HepG2 (cell line): ENCODE results near the gene SIAH3. TPM values are rescaled to one million over a fixed set of nuclear protein-coding genes. Genes with fewer than 3 reads are reported as not detected.

Experiments
- ATAC-seq: fragments of 200-7000 bp; cut with Tn5 transposase; 3 replicates; pipeline ENCODE4 v1.9.1; 2020; ENCODE audit warnings: mild to moderate bottlenecking, moderate library complexity
- BruUV-seq: library from RNA; stranded (reverse); fragments of 400-500 nt; replicated peaks from 2 replicates; lab custom pipeline; 2021; lab: Mats Ljungman, UMichigan
- CTCF ChIA-PET: fragments of 300-600 bp; formaldehyde crosslinking; extraction: SDS; loops from one replicate; lab custom pipeline; 2021; ENCODE audit warnings: low total read pairs, inconsistent platforms, low intra/inter-chr PET ratio; lab: Yijun Ruan, JAX
- POLR2A ChIA-PET: fragments of 350-600 bp; sonication (Branson Sonifier 250); formaldehyde crosslinking; loops from one replicate; lab custom pipeline; 2020; ENCODE audit warnings: antibody characterized with exemption, inconsistent platforms; lab: Yijun Ruan, JAX
- DNase-seq: peaks from one replicate; pipeline ENCODE4 v3.0.0-alpha.2; 2015; ENCODE audit warnings: low spot score
- FAIRE-seq: peaks from 3 replicates; lab custom pipeline; 2011; peaks lifted over from hg19 to GRCh38; lab: Jason Lieb, UNC
- H2AFZ ChIP-seq: one replicate; pipeline ENCODE4 v1.6.1; 2011; ENCODE audit warnings: low read length, inconsistent platforms
- H3K27ac ChIP-seq: fragments of 300-600 bp; 3 replicates; pipeline ENCODE4 v1.8.0; 2011; ENCODE audit warnings: mixed run types, mild to moderate bottlenecking, mixed read lengths, low read length, inconsistent platforms; ENCODE audit not compliant: insufficient read depth; ENCODE audit errors: extremely low read length
- H3K27me3 ChIP-seq, 2 experiments: fragments of 200-600 bp in 1 of 2; 2 replicates in 1 of 2; 3 replicates in 1 of 2; pipeline versions ENCODE4 v1.6.0 to v1.8.0; 2011; ENCODE audit warnings: low read length in 2 of 2, mild to moderate bottlenecking in 2 of 2, moderate library complexity in 2 of 2, inconsistent platforms in 1 of 2; ENCODE audit not compliant: insufficient read depth in 2 of 2, control insufficient read depth in 1 of 2
- H3K36me3 ChIP-seq, 2 experiments: fragments of 200-600 bp in 1 of 2; replicated peaks in 1 of 2; 2 replicates in 1 of 2; 3 replicates in 1 of 2; pipeline versions ENCODE4 v1.5.1 to v1.8.0; 2011; ENCODE audit warnings: low read length in 2 of 2, inconsistent platforms in 1 of 2; ENCODE audit not compliant: insufficient read depth in 2 of 2, control insufficient read depth in 1 of 2
- H3K4me1 ChIP-seq: 2 replicates; pipeline ENCODE4 v1.5.1; 2012; ENCODE audit warnings: low read length, inconsistent platforms; ENCODE audit not compliant: insufficient read depth
- H3K4me2 ChIP-seq: 2 replicates; pipeline ENCODE4 v1.6.0; 2011; ENCODE audit warnings: low read depth, low read length, inconsistent platforms
- H3K4me3 ChIP-seq, 3 experiments: fragments of 200-600 bp in 1 of 3; sonication (generic), shearing (Covaris generic) in 1 of 3; replicated peaks in 1 of 3; 2 replicates each; pipeline ENCODE4 v1.5.1; 2011 to 2016; ENCODE audit warnings: low read length in 3 of 3, inconsistent platforms in 2 of 3, low read depth in 2 of 3, mild to moderate bottlenecking in 2 of 3, control low read depth in 1 of 3, mixed read lengths in 1 of 3; ENCODE audit not compliant: insufficient read depth in 1 of 3
- H3K79me2 ChIP-seq: one replicate; pipeline ENCODE4 v1.6.1; 2011; ENCODE audit warnings: low read length, inconsistent platforms; ENCODE audit not compliant: insufficient read depth
- H3K9ac ChIP-seq: 2 replicates; pipeline ENCODE4 v1.6.0; 2011; ENCODE audit warnings: mild to moderate bottlenecking, low read depth, low read length, inconsistent platforms; ENCODE audit not compliant: insufficient read depth
- H3K9me3 ChIP-seq: 2 replicates; pipeline ENCODE4 v1.5.1; 2012; ENCODE audit warnings: mild to moderate bottlenecking, low read length
- H4K20me1 ChIP-seq: 2 replicates; pipeline ENCODE4 v1.6.0; 2011; ENCODE audit warnings: inconsistent platforms, mild to moderate bottlenecking, low read length, moderate library complexity; ENCODE audit not compliant: insufficient read depth
- GPN1 ChIP-seq: sonication (generic); formaldehyde crosslinking; IDR thresholded peaks from 2 replicates; pipeline ENCODE4 v1.5.1; 2020; ENCODE audit warnings: missing genetic modification reagents, borderline replicate concordance
- MIER2 ChIP-seq: IDR thresholded peaks from 2 replicates; pipeline ENCODE4 v1.6.1; 2016; ENCODE audit warnings: missing biosample characterization, missing genetic modification reagents
- NFE2L2 ChIP-seq: fragments of 150-350 bp; IDR thresholded peaks from 2 replicates; pipeline ENCODE4 v1.6.1; 2014; ENCODE audit warnings: low read length
- ZKSCAN1 ChIP-seq: fragments of 150-350 bp; IDR thresholded peaks from 2 replicates; pipeline ENCODE4 v1.6.1; 2014; ENCODE audit warnings: low read length
- ZNF460 ChIP-seq: sonication (generic); formaldehyde crosslinking; IDR thresholded peaks from 2 replicates; pipeline ENCODE4 v1.5.1; 2020; ENCODE audit warnings: missing genetic modification reagents, mild to moderate bottlenecking, borderline replicate concordance
- ZNF614 ChIP-seq: IDR thresholded peaks from 2 replicates; pipeline ENCODE4 v1.6.1; 2018; ENCODE audit warnings: missing biosample characterization, missing genetic modification reagents, inconsistent platforms, borderline replicate concordance
- ZSCAN20 ChIP-seq: sonication (generic); formaldehyde crosslinking; IDR thresholded peaks from 2 replicates; pipeline ENCODE4 v1.4.0; 2020; ENCODE audit warnings: missing genetic modification reagents, mild to moderate bottlenecking, borderline replicate concordance
- WGBS: methylation state at CpG from one replicate; pipeline ENCODE4 v1.1.6; 2017; ENCODE audit warnings: low lambda C conversion rate; 5-methylcytosine and 5-hydroxymethylcytosine counted together
- in situ Hi-C: cut with HindIII; loops from 2 replicates; pipeline ENCODE4 v1.10.0; 2017; ENCODE audit warnings: low pct_unique_long_range_greater_than_20kb; ENCODE audit not compliant: extremely low pct_ligation_motif_present
- intact Hi-C: fragments of 100-400 bp; cut with micrococcal nuclease; formaldehyde crosslinking; loops from one replicate; pipeline ENCODE4 v1.10.0; 2022; ENCODE audit not compliant: unreplicated experiment
- polyA plus RNA-seq, 8 experiments: library from polyadenylated mRNA; depleted of rRNA in 3 of 8; stranded (reverse) in 7 of 8; unstranded in 1 of 8; fragments of >200 nt; fragmentation: Illumina TruSeq in 4 of 8; extraction: Trizol in 4 of 8; gene quantifications; 2 replicates each; pipeline versions ENCODE4 v1.2.1 to v1.2.3, GENCODE V29; 2011 to 2016; ENCODE audit warnings: low read depth in 4 of 8, missing spikeins in 1 of 8, mixed read lengths in 1 of 8; ENCODE audit not compliant: insufficient read depth in 1 of 8
- total RNA-seq, 5 experiments: library from RNA; depleted of rRNA; stranded (reverse); fragments of >200 nt; fragmentation: Illumina TruSeq; extraction: Trizol; gene quantifications; 2 replicates each; pipeline ENCODE4 v1.2.3, GENCODE V29; 2016; ENCODE audit warnings: low read depth in 1 of 5
- TF ChIP-seq, protein P1 (sequence below): sonication (generic); formaldehyde crosslinking; IDR thresholded peaks from 2 replicates; pipeline ENCODE4 v1.5.0; 2020; ENCODE audit warnings: mild to moderate bottlenecking, missing genetic modification reagents
- TF ChIP-seq, protein P2 (sequence below): IDR thresholded peaks from 2 replicates; pipeline ENCODE4 v1.6.1; 2016; ENCODE audit warnings: control low read depth
- TF ChIP-seq, protein P3 (sequence below): sonication (generic); formaldehyde crosslinking; IDR thresholded peaks from 2 replicates; pipeline ENCODE4 v1.4.0; 2020; ENCODE audit warnings: missing genetic modification reagents
- TF ChIP-seq, protein P4 (sequence below): sonication (generic); formaldehyde crosslinking; IDR thresholded peaks from 2 replicates; pipeline ENCODE4 v1.4.0; 2020; ENCODE audit warnings: missing genetic modification reagents, borderline replicate concordance

The SIAH3 gene
- total and polyA plus RNA-seq, 2 of the 13 experiments (the other 11 are each of a cell fraction or from before 2014, with no cell fraction given), result not detected

DNA sequence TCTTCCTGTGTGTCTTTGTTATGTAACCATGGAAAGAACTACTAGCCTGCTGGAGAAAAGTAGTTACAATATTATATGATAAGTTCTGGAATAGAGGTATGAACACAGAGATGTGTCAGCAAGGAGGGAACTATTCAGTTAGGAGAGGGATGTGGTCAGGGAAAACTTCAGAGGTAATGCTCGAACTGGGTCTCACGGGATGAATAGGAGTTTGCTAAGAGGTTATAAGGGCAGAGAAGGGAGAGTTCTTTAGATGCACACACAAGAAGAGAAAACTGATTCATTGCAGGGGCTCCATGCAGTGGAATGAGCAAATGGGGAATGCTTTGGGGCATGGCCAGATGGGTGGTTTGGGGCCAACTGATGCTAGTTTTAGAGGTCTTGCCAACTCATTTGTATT lies 46.0 kb upstream of the SIAH3 start:
- intact Hi-C loops (no loop called here), in situ Hi-C loops (no loop called here)
- H3K27ac ChIP-seq, result no peak overlapping the region
- ATAC-seq (no peak), DNase-seq (no peak), FAIRE-seq (no peak)
- H4K20me1 ChIP-seq, result no peaks in the 10 kb centered on the region
- H2AFZ ChIP-seq, result no peak overlapping the region
- H3K4me1 ChIP-seq, result no peaks in the 10 kb centered on the region
- no peaks in the 10 kb centered on the region for H3K9me3 ChIP-seq
- BruUV-seq, result no TSS peak
- 0% methylated on average over 2 of the region's 2 CpGs for WGBS
- ChIA-PET POLR2A (no interaction called here), CTCF (no interaction called here)
- H3K36me3 ChIP-seq, result no peaks in the 10 kb centered on the region
- peaks cover 0 to 1% of the 10 kb centered on the region in 2 experiments; a peak in 2 of 5 replicates for H3K27me3 ChIP-seq
- no peak overlapping the region for H3K4me2 ChIP-seq
- H3K9ac ChIP-seq, result no peak overlapping the region
- TF ChIP-seq, protein P1, sequence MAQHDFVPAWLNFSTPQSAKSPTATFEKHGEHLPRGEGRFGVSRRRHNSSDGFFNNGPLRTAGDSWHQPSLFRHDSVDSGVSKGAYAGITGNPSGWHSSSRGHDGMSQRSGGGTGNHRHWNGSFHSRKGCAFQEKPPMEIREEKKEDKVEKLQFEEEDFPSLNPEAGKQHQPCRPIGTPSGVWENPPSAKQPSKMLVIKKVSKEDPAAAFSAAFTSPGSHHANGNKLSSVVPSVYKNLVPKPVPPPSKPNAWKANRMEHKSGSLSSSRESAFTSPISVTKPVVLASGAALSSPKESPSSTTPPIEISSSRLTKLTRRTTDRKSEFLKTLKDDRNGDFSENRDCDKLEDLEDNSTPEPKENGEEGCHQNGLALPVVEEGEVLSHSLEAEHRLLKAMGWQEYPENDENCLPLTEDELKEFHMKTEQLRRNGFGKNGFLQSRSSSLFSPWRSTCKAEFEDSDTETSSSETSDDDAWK, result no peak
- TF ChIP-seq, protein P2, sequence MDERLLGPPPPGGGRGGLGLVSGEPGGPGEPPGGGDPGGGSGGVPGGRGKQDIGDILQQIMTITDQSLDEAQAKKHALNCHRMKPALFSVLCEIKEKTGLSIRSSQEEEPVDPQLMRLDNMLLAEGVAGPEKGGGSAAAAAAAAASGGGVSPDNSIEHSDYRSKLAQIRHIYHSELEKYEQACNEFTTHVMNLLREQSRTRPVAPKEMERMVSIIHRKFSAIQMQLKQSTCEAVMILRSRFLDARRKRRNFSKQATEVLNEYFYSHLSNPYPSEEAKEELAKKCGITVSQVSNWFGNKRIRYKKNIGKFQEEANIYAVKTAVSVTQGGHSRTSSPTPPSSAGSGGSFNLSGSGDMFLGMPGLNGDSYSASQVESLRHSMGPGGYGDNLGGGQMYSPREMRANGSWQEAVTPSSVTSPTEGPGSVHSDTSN (CRISPR knock-in tag), result no peak
- no peak for TF ChIP-seq ZSCAN20 (CRISPR knock-in tag)
- no peak for TF ChIP-seq MIER2 (CRISPR knock-in tag)
- no peak for TF ChIP-seq NFE2L2
- H3K4me3 ChIP-seq, result no peak overlapping the region
- H3K79me2 ChIP-seq, result no peaks in the 10 kb centered on the region

DNA sequence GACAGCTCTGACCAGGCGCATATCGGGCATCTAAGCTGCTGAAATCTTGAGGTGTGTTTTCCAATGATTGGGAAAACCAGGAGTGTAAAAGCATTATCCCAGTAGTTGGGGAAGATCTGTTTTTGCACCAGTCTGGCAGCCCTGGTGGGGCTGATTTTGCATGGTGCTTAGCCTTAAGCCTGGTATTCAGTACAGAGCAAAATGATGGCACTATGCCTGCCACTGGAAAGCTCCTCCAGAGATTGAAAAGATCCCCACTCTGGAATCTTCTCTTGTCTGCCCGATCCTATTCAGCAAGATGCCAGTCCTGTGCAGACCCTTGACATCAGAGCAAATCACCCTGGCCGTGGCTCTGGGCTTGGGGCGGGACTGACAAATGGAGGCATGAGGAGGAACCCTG lies 44.7 kb upstream of the SIAH3 start:
- BruUV-seq, result no TSS peak
- intact Hi-C loops, result no loop called here
- H3K9me3 ChIP-seq, result no peaks in the 10 kb centered on the region
- no peak for TF ChIP-seq ZNF614 (CRISPR knock-in tag)
- TF ChIP-seq ZNF460 (CRISPR knock-in tag), result no peak
- no peak for TF ChIP-seq GPN1 (CRISPR knock-in tag)
- TF ChIP-seq, protein P3, sequence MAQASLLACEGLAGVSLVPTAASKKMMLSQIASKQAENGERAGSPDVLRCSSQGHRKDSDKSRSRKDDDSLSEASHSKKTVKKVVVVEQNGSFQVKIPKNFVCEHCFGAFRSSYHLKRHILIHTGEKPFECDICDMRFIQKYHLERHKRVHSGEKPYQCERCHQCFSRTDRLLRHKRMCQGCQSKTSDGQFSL, result no peak
- no peak for TF ChIP-seq ZKSCAN1
- TF ChIP-seq, protein P4, sequence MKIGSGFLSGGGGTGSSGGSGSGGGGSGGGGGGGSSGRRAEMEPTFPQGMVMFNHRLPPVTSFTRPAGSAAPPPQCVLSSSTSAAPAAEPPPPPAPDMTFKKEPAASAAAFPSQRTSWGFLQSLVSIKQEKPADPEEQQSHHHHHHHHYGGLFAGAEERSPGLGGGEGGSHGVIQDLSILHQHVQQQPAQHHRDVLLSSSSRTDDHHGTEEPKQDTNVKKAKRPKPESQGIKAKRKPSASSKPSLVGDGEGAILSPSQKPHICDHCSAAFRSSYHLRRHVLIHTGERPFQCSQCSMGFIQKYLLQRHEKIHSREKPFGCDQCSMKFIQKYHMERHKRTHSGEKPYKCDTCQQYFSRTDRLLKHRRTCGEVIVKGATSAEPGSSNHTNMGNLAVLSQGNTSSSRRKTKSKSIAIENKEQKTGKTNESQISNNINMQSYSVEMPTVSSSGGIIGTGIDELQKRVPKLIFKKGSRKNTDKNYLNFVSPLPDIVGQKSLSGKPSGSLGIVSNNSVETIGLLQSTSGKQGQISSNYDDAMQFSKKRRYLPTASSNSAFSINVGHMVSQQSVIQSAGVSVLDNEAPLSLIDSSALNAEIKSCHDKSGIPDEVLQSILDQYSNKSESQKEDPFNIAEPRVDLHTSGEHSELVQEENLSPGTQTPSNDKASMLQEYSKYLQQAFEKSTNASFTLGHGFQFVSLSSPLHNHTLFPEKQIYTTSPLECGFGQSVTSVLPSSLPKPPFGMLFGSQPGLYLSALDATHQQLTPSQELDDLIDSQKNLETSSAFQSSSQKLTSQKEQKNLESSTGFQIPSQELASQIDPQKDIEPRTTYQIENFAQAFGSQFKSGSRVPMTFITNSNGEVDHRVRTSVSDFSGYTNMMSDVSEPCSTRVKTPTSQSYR (CRISPR knock-in tag), result no peak

More for the DNA sequence above, 44.7 kb upstream of the SIAH3 start:
- H3K79me2 ChIP-seq, result no peaks in the 10 kb centered on the region
- no peak overlapping the region for H3K27ac ChIP-seq
- DNase-seq, result no peak
- no peaks in the 10 kb centered on the region for H3K4me1 ChIP-seq
- CTCF ChIA-PET, result no interaction called here
- no peaks in the 10 kb centered on the region for H4K20me1 ChIP-seq
- H3K9ac ChIP-seq, result no peak overlapping the region
- ATAC-seq, result no peak
- WGBS, result 41% methylated on average over 5 of the region's 5 CpGs
- H2AFZ ChIP-seq, result no peak overlapping the region
- H3K4me3 ChIP-seq, result no peak overlapping the region
- in situ Hi-C loops, result no loop called here
- peaks cover 0 to 7% of the 10 kb centered on the region in 2 experiments; a peak in 2 of 5 replicates for H3K27me3 ChIP-seq
- FAIRE-seq, result no peak
- no peak overlapping the region for H3K4me2 ChIP-seq
- no peaks in the 10 kb centered on the region for H3K36me3 ChIP-seq
- POLR2A ChIA-PET, result no interaction called here
